GM23338 (cell line): ENCODE measurements around the gene BANF1. TPM values are rescaled to one million over a fixed set of nuclear protein-coding genes. Genes with fewer than 3 reads are reported as not detected.

Experiments used
- ATAC-seq: fragments of 200-7000 bp; cut with Tn5 transposase; 3 replicates; pipeline ENCODE4 v1.9.1; 2020
- DNase-seq: peaks from one replicate; pipeline ENCODE4 v3.0.0-alpha.2; 2015; ENCODE audit warnings: low spot score
- H2AFZ ChIP-seq: fragments of 200-600 bp; sonication (generic); 2 replicates; pipeline ENCODE4 v1.8.0; 2016; ENCODE audit warnings: antibody characterized with exemption, mild to moderate bottlenecking, moderate library complexity
- H3F3A ChIP-seq: fragments of 200-600 bp; sonication (generic); replicated peaks from 2 replicates; pipeline ENCODE4 v1.8.0; 2017; ENCODE audit warnings: antibody characterized with exemption, mixed run types, low read depth
- H3K27ac ChIP-seq: fragments of 200-600 bp; sonication (generic); 2 replicates; pipeline ENCODE4 v1.6.1; 2016; ENCODE audit warnings: low read depth
- H3K27me3 ChIP-seq: fragments of 200-600 bp; sonication (generic); 2 replicates; pipeline ENCODE4 v1.8.0; 2016; ENCODE audit warnings: mild to moderate bottlenecking, mixed run types, moderate library complexity; ENCODE audit not compliant: insufficient read depth
- H3K36me3 ChIP-seq: fragments of 200-600 bp; sonication (generic); 2 replicates; pipeline ENCODE4 v1.8.0; 2016; ENCODE audit warnings: mild to moderate bottlenecking; ENCODE audit not compliant: insufficient read depth
- H3K4me1 ChIP-seq: fragments of 200-600 bp; sonication (generic); 2 replicates; pipeline ENCODE4 v1.8.0; 2016; ENCODE audit warnings: mild to moderate bottlenecking, moderate library complexity; ENCODE audit not compliant: insufficient read depth
- H3K4me2 ChIP-seq: fragments of 200-600 bp; sonication (generic); 2 replicates; pipeline ENCODE4 v1.7.1; 2017; ENCODE audit warnings: mixed run types
- H3K4me3 ChIP-seq: fragments of 200-600 bp; sonication (generic); 2 replicates; pipeline ENCODE4 v1.6.1; 2016; ENCODE audit warnings: mixed run types
- H3K79me2 ChIP-seq: fragments of 200-600 bp; sonication (generic); replicated peaks from 2 replicates; pipeline ENCODE4 v1.8.0; 2017; ENCODE audit warnings: mild to moderate bottlenecking; ENCODE audit not compliant: insufficient read depth
- H3K9me2 ChIP-seq: fragments of 200-600 bp; sonication (generic); 2 replicates; pipeline ENCODE4 v1.8.0; 2017; ENCODE audit not compliant: insufficient read depth
- H4K20me1 ChIP-seq: fragments of 200-600 bp; sonication (generic); replicated peaks from 2 replicates; pipeline ENCODE4 v1.8.0; 2017; ENCODE audit warnings: mild to moderate bottlenecking; ENCODE audit not compliant: insufficient read depth
- H3K27ac Mint-ChIP-seq: 2 replicates; pipeline ENCODE4 v1.8.0; 2020; ENCODE audit warnings: inconsistent platforms, mild to moderate bottlenecking, moderate library complexity, mixed read lengths
- H3K27me3 Mint-ChIP-seq: 3 replicates; pipeline ENCODE4 v1.8.0; 2022; ENCODE audit warnings: low read depth, mild to moderate bottlenecking, moderate library complexity, mixed read lengths, inconsistent platforms; ENCODE audit not compliant: insufficient read depth, poor library complexity
- H3K36me3 Mint-ChIP-seq: 3 replicates; pipeline ENCODE4 v1.8.0; 2021; ENCODE audit warnings: low read depth, mild to moderate bottlenecking, inconsistent platforms, moderate library complexity, mixed read lengths
- H3K4me1 Mint-ChIP-seq: 3 replicates; pipeline ENCODE4 v1.8.0; 2020; ENCODE audit warnings: mild to moderate bottlenecking, inconsistent platforms, mixed read lengths
- H3K4me3 Mint-ChIP-seq: 3 replicates; pipeline ENCODE4 v1.8.0; 2021; ENCODE audit warnings: moderate library complexity, mild to moderate bottlenecking, inconsistent platforms, mixed read lengths
- H3K9me3 Mint-ChIP-seq: 3 replicates; pipeline ENCODE4 v1.8.0; 2020; ENCODE audit warnings: moderate library complexity, mild to moderate bottlenecking, inconsistent platforms, mixed read lengths
- CREB1 ChIP-seq: fragments of 250-450 bp; sonication (Bioruptor Pico); IDR thresholded peaks from 2 replicates; pipeline ENCODE4 v1.5.0; 2020; ENCODE audit warnings: low read depth, mild to moderate bottlenecking, moderate library complexity
- CTCF ChIP-seq, 2 experiments: fragments of 200-600 bp in 1 of 2; sonication (generic) in 1 of 2; conservative IDR thresholded peaks; 2 replicates each; pipeline versions ENCODE4 v1.5.1 to v1.6.1; 2016 to 2017; ENCODE audit warnings: antibody characterized with exemption in 2 of 2, low read depth in 2 of 2, mild to moderate bottlenecking in 2 of 2, moderate library complexity in 1 of 2
- ETS1 ChIP-seq: IDR thresholded peaks from 2 replicates; pipeline ENCODE4 v1.6.1; 2016; ENCODE audit warnings: antibody characterized with exemption
- NANOG ChIP-seq: IDR thresholded peaks from 2 replicates; pipeline ENCODE4 v1.6.1; 2016; ENCODE audit warnings: antibody characterized with exemption, borderline replicate concordance
- REST ChIP-seq: IDR thresholded peaks from one replicate; pipeline ENCODE4 v1.6.1; 2018; ENCODE audit warnings: antibody characterized with exemption; ENCODE audit not compliant: unreplicated experiment
- polyA plus RNA-seq: library from polyadenylated mRNA; unstranded; fragments of >200 nt; fragmentation: Nextera tagmentation; extraction: Ambion mirVana; gene quantifications from 2 replicates; pipeline ENCODE4 v1.2.1, GENCODE V29; 2016
- total RNA-seq: library from RNA; depleted of rRNA; stranded (reverse); fragments of >200 nt; shearing (Covaris generic); gene quantifications from 2 replicates; pipeline ENCODE4 v1.2.3, GENCODE V29; 2014

Gene BANF1
- total and polyA plus RNA-seq, 2 experiments from 2014 or later: 58.2 to 765 TPM

GRCh38 chr11:65979261-65979759 lies 23.0 kb upstream of the BANF1 start:
- peaks cover 25% of the 10 kb centered on the region for H3K27me3 Mint-ChIP-seq

More at GRCh38 chr11:65979261-65979759, 23.0 kb upstream of the BANF1 start:
- no peak overlapping the region for H3K4me3 Mint-ChIP-seq
- Histone ChIP-seq H3K27ac (no peak overlapping the region), H3K27me3 (no peaks in the 10 kb centered on the region), H3F3A (no peaks in the 10 kb centered on the region), H4K20me1 (no peaks in the 10 kb centered on the region), H3K9me2 (no peaks in the 10 kb centered on the region), H2AFZ (no peak overlapping the region), H3K36me3 (no peaks in the 10 kb centered on the region), H3K79me2 (no peaks in the 10 kb centered on the region), H3K4me1 (no peaks in the 10 kb centered on the region), H3K4me3 (no peak overlapping the region), H3K4me2 (no peak overlapping the region)
- TF ChIP-seq NANOG (no peak), ETS1 (no peak), REST (no peak), CTCF (conservative IDR thresholded peaks at IDR 0.05; ENCODE audit: low read depth in 2 of 2) (no peak), CREB1 (CRISPR knock-in tag) (no peak)
- H3K9me3 Mint-ChIP-seq: no peaks in the 10 kb centered on the region; the same call in 2 of the 3 replicates
- peaks cover 31% of the 10 kb centered on the region for H3K36me3 Mint-ChIP-seq
- peaks cover 6% of the 10 kb centered on the region; the same call in 2 of the 3 replicates for H3K4me1 Mint-ChIP-seq
- ATAC-seq: no peak
- no peak overlapping the region for H3K27ac Mint-ChIP-seq
- no peak for DNase-seq
